Esophagus muscularis mucosa (tissue), 4 donors: ENCODE measurements around the gene GSG1L.

Experiments
- EP300 ChIP-seq: sonication (generic); formaldehyde crosslinking; IDR thresholded peaks from one replicate; pipeline ENCODE4 v1.6.1; 2017; ENCODE audit warnings: antibody characterized with exemption
- POLR2A ChIP-seq: fragments of 450-650 bp; IDR thresholded peaks from one replicate; pipeline ENCODE4 v1.6.1; 2017; ENCODE audit warnings: antibody characterized with exemption, moderate library complexity, mild to moderate bottlenecking, low read depth
- POLR2AphosphoS5 ChIP-seq, 2 donors: sonication (generic); formaldehyde crosslinking; IDR thresholded peaks; one replicate each; pipeline ENCODE4 v1.6.1; 2017; ENCODE audit warnings: antibody characterized with exemption in 2 of 2
- TF ChIP-seq, protein P1 (sequence below), 3 experiments: fragments of 200-600 bp in 2 of 3; fragments of 450-650 bp in 1 of 3; sonication (generic) in 2 of 3; IDR thresholded peaks; one replicate each; pipeline ENCODE4 v1.5.1; 2017 to 2019; ENCODE audit warnings: antibody characterized with exemption in 3 of 3, mild to moderate bottlenecking in 2 of 3, moderate library complexity in 1 of 3

DNA sequence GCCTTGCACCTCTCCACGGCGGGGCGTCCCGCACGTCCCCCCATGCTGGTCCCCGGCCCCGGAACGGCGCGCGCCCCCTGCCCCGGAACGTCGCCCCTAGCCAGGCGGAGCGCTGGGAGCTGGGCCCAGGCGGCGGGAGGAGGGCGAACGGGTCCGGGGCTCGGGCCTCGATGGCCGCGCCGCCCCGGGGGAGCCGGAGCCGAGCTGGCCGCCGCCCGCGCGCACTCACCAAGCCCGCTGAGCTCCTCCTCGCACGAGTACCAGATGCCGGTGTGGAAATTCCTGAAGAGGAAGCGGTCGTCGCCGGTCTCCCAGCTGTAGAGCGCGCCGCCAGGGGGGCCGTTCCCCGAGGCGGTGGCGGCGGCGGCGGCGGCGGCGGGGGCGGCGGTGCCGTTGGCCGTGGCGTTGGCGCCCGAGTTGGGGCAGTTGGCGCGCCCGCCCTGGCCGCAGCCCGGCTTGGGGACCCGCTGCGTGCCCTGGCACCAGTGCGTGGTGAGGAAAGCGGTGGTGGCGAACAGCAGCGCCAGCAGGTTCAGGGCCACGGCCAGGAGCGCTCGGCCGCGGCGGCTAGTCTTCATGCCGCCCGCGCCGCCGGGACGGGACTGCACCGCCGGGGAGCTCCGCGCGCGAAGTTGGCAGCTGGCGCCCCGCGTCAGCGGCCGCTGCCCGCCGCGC is 530 bp downstream of the GSG1L start:
- TF ChIP-seq, protein P1, sequence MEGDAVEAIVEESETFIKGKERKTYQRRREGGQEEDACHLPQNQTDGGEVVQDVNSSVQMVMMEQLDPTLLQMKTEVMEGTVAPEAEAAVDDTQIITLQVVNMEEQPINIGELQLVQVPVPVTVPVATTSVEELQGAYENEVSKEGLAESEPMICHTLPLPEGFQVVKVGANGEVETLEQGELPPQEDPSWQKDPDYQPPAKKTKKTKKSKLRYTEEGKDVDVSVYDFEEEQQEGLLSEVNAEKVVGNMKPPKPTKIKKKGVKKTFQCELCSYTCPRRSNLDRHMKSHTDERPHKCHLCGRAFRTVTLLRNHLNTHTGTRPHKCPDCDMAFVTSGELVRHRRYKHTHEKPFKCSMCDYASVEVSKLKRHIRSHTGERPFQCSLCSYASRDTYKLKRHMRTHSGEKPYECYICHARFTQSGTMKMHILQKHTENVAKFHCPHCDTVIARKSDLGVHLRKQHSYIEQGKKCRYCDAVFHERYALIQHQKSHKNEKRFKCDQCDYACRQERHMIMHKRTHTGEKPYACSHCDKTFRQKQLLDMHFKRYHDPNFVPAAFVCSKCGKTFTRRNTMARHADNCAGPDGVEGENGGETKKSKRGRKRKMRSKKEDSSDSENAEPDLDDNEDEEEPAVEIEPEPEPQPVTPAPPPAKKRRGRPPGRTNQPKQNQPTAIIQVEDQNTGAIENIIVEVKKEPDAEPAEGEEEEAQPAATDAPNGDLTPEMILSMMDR (IDR thresholded peaks at IDR 0.05) = no peak
- TF ChIP-seq POLR2A = no peak
- TF ChIP-seq EP300 = no peak
- TF ChIP-seq POLR2AphosphoS5 (IDR thresholded peaks at IDR 0.05) = no peak
